ENCODE results near the gene PTOV1.

The PTOV1 gene

DNA sequence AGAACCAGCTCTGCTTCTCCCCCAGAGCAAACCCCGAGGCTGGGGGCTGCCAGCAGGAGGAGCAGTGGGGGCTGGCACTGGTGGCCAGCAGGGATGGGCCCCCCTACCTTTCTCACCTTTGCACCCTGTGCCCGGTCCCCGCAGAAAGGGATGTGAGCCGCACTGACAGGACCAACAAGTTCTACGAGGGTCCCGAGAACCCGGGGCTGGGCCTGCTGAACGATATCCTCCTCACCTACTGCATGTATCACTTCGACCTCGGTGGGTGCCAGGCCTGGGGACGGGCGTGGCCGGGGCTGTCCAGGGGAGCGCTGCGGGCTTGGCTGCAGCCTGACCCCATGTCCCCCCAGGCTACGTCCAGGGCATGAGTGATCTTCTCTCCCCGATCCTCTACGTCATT is 33.1 kb downstream of the PTOV1 start:
- FAIRE-seq: no peak
- DNase-seq (ENCODE audit: extremely low spot score, insufficient read length, low read depth): no peak

DNA sequence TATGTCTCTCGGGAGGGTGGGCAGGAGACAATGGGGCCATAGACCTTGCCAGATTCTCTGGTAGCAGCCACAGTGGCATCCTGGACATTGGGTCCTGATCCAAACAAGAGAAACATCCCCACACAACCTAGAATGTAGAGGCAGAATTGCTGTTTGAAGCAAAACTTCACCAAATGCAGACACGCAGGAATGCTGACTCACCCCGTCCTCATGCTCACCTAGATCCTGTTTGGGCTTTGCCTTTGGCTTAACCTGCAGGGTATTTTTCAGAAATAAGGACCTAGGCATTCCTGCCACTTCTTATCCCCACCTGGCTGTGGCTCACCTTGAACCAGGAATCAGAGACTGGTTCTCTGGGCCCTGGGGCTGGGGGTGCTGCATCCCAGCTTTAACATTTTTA is 33.8 kb downstream of the PTOV1 start:
- DNase-seq (ENCODE audit: extremely low spot score, insufficient read length, low read depth) (no peak), FAIRE-seq (no peak)

DNA sequence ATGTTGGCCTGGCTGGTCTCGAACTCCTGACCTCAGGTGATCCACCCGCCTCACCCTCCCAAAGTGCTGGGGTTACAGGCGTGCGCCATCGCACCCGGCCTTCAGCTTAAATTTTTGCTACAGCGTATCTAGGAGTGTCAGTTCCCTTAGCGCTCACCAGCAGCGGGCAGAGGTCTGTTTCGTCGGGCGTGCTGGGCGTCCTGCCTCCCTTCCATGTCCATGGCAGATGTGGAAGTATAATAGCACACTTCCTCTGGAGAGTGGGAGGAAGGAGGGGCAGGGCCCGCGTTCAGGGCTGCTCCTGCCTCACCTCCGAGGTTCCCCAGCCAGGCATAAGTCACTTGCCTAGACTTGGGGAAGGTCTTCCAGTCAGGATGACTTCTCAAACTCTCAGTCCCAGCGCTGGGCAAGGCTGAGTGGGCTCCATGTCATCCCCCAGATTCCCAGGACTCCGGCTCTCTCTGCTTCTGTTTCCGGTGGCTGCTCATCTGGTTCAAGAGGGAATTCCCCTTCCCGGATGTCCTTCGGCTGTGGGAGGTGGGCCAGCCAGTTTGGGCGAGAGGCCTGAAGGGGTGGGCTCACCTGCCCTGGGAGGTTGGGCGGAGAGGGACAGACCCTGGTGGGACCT is 36.2 kb downstream of the PTOV1 start:
- no peak for FAIRE-seq
- no peak for DNase-seq (ENCODE audit: extremely low spot score, insufficient read length, low read depth)

DNA sequence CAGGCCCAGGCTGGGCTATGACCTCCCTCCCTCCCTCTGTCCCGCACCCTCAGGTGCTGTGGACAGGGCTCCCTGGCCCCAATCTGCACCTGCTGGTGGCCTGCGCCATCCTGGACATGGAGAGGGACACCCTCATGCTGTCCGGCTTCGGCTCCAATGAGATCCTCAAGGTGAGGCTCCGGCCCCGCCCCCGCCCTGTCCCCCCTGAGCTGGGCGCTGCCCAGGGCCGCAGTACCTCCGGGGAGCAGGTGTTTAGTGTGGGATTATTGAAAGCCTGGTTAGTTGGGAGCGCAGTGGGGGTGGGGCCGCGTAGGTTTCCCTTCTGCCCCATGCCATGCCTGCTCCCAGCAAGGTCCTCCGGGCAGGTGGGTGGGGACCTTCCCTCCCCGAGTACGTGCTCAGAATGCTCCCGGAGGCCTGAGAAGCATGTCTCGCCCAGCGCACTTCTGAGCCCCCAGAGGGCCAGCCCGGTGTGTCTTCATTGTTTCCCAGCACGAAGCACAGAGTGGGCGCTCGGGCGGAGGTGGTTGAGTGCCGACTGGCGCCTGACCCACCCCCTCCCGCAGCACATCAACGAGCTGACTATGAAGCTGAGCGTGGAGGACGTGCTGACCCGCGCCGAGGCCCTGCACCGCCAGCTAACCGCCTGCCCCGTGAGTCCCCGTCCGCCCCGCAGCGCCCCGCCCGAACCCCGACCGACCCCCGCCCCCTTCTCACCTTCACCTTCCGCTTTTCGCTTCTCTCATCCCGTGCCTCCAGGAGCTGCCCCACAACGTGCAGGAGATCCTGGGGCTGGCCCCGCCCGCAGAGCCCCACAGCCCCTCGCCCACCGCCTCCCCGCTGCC is 36.9 kb downstream of the PTOV1 start:
- FAIRE-seq: no peak
- DNase-seq (ENCODE audit: extremely low spot score, insufficient read length, low read depth): no peak

DNA sequence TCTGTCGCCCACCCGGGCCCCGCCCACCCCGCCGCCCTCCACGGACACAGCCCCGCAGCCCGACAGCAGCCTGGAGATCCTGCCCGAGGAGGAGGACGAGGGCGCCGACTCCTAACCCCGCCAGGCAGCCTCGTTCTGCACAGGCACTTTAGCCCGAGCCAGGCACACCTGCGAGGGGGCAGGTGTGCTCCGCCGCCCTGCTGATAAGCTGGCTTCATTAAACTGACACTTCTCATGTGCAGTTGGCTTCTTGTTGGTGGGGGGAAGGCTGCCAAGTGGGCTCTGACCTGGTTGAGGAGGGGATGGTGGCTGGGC is 37.5 kb downstream of the PTOV1 start:
- FAIRE-seq: no peak
- DNase-seq (ENCODE audit: extremely low spot score, insufficient read length, low read depth): no peak

DNA sequence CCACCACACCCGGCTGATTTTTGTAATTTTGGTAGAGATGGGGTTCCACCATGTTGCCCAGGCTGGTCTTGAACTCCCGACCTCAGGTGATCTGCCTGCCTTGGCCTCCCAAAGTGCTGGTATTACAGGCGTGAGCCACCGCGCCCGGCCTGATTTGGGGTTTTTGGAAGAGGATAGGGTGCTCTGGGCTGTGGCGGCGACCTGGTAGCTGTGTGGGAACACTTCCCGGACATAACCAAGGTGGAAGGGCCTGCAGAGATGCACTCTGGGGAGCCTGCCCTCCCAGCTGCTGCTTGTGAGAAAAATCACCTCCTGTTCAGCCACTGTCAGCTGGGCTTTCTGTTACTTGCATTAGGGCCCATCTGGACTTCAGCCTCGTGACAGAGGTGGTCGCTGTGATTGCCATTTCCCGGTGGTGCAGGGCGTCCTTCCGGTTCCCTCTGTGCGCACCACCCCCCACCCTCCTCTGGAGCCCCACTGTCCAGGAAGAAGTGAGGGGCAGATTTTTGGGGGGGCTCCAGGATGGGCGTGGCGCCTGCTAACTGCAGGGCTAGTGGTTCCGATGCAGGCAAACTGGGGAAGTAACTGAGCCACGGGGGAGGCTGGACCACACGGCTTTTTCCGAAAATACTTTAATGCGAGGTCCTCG is 38.2 kb downstream of the PTOV1 start:
- DNase-seq (ENCODE audit: extremely low spot score, insufficient read length, low read depth) (no peak), FAIRE-seq (no peak)

DNA sequence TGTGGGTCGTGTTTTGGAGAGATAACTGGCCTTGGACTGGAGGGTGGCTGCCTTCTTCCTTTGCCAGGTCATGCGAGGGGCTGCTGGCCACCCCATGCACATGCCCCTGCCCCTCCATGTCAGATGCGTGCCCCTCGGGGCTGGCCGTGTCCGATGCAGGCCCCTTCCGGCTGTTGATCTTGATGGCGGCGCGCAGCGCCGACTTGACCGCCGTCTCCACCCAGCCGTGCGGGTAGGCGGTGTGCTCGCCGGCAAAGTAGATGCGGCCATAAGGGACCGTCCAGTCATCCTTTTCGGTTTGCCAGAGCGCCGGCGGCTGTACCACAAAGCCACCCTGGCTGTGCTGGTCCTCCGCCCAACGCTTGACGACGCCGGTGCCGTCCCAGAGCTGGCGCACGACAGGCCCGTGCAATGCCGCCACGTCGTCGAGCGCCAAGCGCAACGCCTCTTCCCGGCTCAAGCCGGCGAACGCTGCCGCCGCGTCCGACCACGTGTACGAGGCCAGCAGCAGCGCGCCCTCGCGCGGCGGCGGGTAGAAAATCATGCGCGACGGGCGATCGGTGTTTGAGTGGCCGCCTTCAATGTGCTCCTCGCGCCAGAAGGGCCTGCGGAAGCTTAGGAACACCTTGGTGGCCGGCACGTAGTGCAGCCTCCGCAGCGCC is 38.9 kb downstream of the PTOV1 start:
- DNase-seq (ENCODE audit: extremely low spot score, insufficient read length, low read depth) (no peak), FAIRE-seq (peak; percentile 55)

DNA sequence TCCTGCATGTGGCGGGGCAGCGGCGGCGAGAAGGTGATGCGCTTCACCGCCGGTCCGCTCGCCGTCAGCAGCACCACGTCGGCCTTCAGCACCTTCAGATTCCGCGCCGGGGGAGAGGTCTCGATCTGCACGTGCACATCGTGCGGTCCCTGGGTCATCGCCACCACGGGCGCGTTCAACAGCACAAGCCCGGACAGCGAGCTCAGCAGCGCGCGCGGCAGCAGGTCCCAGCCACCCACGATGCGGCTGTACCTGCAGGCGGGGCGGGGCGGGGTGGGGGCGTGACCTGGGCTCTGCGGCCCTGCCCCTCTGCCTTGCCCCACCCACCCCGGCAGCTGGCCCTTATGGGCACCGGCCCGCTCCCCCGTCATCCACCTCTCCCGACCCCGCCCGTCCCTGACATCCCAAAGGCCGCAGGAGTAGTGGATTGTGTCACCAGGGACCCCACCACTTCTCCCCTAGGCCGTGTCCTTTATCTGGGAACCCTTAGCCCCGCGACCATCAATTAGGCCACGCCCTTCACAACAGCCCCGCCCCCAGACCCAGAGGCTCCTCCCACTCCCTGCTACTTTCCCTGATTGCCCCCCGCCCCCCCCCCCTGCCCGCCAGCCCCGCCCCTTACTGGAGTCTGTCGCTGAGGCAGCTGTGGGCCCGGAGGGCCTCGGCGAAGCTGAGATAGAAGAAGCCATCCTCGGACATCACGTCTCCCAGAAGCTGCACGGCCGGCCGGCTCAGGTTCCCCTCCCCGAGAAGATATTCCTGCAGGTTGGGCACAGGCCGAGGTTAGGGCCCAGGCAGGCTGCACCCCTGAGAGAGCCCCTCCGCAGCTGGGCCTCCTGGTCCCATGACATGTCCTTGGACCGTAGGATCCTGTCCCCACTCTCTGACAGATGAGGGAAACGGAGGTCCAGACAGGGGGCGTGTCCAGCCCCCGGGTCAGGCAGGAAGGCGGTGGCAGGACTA is 39.7 kb downstream of the PTOV1 start:
- FAIRE-seq: no peak
- no peak for DNase-seq (ENCODE audit: extremely low spot score, insufficient read length, low read depth)

DNA sequence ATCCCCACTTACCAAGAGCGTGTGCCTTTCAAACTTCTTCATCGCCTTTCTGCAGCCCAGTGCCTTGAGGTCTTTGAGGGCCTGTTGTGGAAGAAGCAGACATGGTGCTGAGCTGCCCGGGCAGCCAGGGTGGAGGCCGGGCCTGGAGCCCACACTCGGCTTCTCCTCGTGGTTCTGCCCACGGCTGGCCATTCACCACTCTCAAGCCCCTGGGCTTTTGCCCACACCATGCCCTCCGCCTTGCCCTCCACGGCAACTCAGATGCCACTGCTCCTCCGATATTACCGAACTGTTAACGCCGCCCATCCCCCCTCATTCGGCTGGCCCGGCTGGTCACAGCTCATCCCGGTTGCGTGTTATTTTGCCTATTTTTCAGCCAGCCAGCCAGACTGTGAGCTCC is 40.4 kb downstream of the PTOV1 start:
- FAIRE-seq (no peak), DNase-seq (ENCODE audit: extremely low spot score, insufficient read length, low read depth) (no peak)

DNA sequence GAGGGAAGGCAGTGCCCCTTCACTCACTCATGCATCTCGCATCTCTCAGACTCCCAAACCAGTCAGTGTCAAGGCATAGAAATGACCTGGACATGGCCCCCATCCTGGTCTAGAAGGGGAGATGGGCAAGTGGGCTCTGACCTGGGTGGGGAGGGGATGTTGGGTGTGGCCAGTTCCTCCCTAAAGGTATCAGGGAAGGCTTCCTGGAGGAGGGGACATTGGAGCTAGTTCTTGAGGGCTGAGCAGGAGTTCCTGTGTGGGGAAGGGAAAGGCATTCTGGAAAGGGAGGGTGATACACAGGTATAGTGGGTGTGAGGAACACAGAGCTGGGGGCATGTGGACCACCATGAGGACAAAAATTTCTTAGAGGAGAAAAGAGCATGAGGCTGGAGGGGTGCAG is 41.8 kb downstream of the PTOV1 start:
- DNase-seq (ENCODE audit: extremely low spot score, insufficient read length, low read depth): no peak
- FAIRE-seq: no peak

DNA sequence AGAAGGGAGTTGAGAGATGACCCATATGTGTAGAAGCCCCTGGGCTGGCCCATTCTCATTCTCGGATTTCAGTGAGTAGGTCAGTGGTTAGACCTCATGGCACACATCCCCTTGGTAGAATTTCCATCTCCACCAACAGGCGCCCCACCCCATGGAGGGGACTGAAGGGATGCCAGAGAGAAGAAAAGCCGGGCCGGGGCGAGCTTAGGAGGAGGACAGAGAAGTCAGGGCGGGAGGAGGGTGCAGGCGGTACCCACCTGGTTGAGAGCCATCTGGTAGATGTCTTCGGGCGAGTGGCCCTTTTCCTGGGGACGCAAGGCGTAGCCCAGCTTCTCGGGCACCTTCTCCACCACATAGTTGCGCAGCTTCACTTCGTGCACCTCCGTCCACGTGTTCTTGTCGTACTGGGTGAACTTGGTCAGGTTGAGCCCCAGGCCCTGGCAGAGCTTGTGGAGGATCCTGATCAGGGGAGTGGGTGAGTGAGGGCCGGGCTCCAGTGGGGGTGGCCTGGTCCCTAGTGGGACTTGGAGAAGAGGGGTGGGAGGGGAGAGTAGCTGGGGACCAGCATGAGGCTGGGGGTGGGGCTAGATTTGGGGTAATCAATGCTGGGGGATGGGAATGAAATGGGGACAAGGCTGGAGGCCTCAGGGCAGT is 43.2 kb downstream of the PTOV1 start:
- FAIRE-seq (no peak), DNase-seq (ENCODE audit: extremely low spot score, insufficient read length, low read depth) (no peak)

DNA sequence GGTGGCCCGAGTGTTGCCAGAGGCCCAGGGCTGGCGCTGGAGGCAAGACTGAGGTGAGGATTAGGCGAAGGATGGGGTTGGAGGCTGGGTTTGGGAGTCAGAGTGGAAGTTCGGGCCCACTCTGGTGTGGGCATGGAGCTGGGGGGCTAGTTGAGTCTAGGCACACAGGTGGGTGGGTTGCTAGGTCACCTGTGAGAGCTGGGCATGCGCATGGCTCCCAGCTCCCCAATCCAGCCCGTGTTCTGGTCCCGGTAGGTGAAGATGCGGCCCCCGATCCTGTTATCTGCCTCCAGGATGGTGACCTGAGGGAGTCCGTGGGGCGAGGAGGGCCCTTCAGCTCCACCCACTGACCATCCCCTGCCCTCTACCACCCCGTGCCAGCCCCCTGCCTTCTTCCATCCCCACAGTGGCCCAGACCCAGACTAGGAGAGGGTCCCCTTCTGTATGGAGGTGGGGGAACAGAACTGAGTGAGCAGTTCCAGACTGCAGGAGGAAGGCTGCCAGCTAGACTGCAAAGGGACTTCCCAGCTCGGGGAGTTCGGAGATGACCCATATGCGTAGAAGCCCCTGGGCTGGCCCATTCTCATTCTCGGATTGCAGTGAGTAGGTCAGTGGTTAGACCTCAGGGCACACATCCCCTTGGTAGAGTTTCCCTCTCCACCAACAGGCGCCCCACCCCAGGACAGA is 44.1 kb downstream of the PTOV1 start:
- DNase-seq (ENCODE audit: extremely low spot score, insufficient read length, low read depth): no peak
- FAIRE-seq: peak; percentile 89

DNA sequence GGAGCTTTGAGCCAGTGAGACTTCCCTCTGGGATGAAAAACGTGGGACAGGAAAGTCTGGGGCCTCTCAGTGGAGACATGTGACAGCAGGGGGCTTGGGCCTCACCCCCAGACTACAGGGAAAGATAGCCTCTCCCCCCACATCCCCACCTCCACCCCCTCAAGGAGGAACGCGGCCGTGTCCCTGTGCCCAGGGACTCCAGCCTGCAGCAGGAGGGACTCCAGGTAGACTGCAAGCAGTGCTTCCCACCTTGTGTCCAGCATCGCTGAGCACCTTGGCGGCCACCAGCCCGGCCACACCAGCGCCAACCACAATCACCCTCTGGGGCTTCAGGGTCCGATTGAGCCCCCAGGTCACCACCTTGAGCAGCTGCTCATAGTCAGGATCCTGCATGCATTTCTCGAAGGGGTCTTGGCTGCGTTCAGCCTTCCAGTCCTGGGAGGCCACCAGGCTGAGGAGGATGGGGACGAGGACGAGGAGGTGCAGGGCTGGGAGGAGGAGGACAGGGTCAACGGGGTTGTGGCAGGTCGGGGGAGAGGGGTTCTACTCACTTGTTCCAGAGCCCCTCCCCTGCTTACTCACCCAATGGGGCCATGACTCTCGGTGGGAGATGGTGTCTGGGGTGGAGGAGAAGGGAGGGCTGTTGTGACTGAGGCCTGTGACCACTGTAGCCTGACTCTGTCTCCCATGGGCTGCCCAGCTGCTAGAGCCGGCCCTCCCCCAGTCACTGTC is 44.8 kb downstream of the PTOV1 start:
- FAIRE-seq (peak; percentile 73), DNase-seq (ENCODE audit: extremely low spot score, insufficient read length, low read depth) (no peak)

DNA sequence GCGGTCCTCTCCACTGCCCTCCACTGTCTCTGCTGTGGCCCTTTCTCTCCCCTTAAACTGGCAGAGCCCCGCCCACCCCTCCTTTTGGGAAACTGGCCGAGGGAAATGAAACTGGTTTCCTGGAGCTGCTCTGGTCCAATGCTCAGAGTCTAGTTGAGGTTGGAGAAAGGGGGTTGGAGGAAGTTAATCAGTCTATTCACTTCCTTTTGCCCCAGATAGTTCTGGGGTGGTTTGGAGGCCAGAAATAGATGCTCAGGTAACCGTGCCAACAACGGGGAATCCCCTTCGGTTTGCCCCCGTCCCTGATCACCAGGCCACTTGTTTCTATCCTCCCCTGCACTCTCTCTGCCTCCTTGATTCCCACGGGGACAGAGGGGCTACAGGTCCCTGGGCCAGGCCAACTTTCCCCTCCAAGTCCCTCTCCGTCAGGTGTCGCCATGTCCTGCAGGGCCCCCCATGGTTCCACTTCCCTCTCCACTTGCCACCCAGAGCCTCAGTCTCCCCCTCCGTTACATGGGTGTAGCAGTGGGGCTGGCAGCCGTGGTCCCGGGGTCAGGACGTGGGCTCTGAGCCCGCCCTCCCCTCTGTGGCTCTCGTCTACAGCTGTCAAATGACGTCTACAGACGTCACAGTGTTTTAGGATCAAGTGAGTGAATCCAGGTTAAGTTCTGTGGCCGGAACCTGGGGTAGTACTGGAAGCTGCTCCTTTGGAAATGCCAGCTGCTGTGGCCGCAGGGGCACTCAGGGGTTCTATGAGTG is 46.1 kb downstream of the PTOV1 start, which contains the start of gene IL4I1:
Gene IL4I1, minus strand, starts transcription at position 25 of the 759 bp plus-strand sequence. CDS start 727 bp downstream, outside the sequence.
- peak; percentile 62 for DNase-seq (ENCODE audit: extremely low spot score, insufficient read length, low read depth)

DNA sequence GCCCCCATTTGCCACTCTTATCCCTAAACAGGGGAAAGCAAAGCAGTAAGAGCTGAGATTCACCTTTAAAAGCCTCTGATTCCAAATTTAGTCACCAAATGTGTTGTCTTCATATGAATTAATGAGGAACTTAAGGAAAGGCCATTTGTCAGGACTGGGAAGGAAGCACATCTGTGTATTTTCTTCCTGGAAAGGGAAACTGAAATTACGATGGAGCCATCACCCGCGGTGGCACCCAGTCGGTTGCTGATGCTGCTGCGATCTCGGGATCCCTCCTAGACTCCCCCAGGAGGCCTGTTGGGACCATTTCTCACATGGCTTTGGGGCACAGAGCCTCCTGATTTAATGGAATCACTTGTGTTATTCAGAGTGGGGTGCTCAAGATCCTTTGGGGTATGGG is 53.2 kb downstream of the PTOV1 start:
- DNase-seq (ENCODE audit: extremely low spot score, insufficient read length, low read depth) (no peak), FAIRE-seq (no peak)

More for the DNA sequence above, 46.1 kb downstream of the PTOV1 start, which contains the start of gene IL4I1:
- FAIRE-seq: peak; percentile 99

DNA sequence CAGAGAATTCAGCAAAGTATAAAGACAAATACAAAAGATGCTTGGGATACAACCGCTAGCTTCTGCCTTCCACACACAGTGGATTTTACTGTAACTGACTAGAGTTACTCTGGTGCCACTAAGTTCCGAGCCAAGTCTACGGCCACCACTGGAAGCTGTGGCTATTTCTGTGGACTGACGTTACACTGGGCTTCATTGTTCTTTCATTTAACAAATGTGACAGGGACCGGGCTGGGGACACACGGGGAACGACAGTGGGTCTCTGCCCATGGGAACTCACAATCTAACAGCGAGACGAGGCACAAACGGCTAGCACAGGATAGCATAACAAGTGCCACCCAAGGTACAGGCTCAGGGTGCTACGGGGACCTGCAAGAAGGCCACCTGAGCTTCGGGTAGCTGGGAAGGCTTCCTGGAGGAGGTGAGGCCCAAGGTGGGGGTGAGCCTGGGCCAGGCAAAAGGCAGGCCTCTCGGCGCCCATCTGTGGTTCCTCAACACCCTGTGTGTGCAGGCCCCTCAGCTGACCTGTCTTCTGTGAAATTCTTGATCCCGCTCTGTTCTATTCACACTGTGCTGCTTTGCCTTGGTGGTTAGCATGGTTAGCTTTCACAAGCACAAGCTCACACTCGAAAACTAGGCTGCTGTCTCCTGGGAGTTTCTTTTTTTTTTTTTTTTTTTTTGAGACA is 56.1 kb downstream of the PTOV1 start:
- peak; percentile 61 for FAIRE-seq
- no peak for DNase-seq (ENCODE audit: extremely low spot score, insufficient read length, low read depth)

Data from GM18507 (cell line).